Activated CD8-positive, alpha-beta T cell treated with anti-CD3 and anti-CD28 coated beads for 36 hours (primary cell): ENCODE results near the gene GRK5. TPM values are rescaled to one million over a fixed set of nuclear protein-coding genes. Genes with fewer than 3 reads are reported as not detected.

Experiments
- ATAC-seq: fragments of 200-7000 bp; cut with Tn5 transposase; one replicate; pipeline ENCODE4 v1.10.0; 2021; ENCODE audit warnings: mild to moderate bottlenecking, moderate library complexity
- CTCF ChIA-PET: fragments of 350-600 bp; sonication (Branson Sonifier 250); formaldehyde crosslinking; loops from one replicate; lab custom pipeline; 2021; ENCODE audit warnings: antibody characterized with exemption; lab: Charles Lee
- POLR2A ChIA-PET: fragments of 350-600 bp; sonication (Branson Sonifier 250); formaldehyde crosslinking; loops from one replicate; lab custom pipeline; 2021; ENCODE audit warnings: antibody characterized with exemption; lab: Charles Lee
- DNase-seq: peaks from one replicate; pipeline ENCODE4 v3.0.0-alpha.2; 2020
- H3K27ac Mint-ChIP-seq: one replicate; pipeline ENCODE4 v1.8.0; 2021; ENCODE audit warnings: mild to moderate bottlenecking, mixed read lengths
- H3K27me3 Mint-ChIP-seq: one replicate; pipeline ENCODE4 v1.8.0; 2021; ENCODE audit warnings: mixed read lengths
- H3K36me3 Mint-ChIP-seq: one replicate; pipeline ENCODE4 v1.8.0; 2021; ENCODE audit warnings: low read depth, mixed read lengths
- H3K4me1 Mint-ChIP-seq: one replicate; pipeline ENCODE4 v1.8.0; 2021; ENCODE audit warnings: low read depth, mixed read lengths
- H3K4me3 Mint-ChIP-seq: one replicate; pipeline ENCODE4 v1.8.0; 2021; ENCODE audit warnings: mild to moderate bottlenecking, moderate library complexity, mixed read lengths
- H3K9me3 Mint-ChIP-seq: one replicate; pipeline ENCODE4 v1.8.0; 2021; ENCODE audit warnings: mixed read lengths
- intact Hi-C: fragments of 100-400 bp; cut with micrococcal nuclease; formaldehyde crosslinking; loops from one replicate; pipeline ENCODE4 v1.10.0; 2022
- total RNA-seq, 2 experiments: library from RNA; stranded (reverse); gene quantifications; one replicate each; pipeline ENCODE4 v1.2.3, GENCODE V29; 2021
- TF ChIP-seq, protein P1 (sequence below): fragments of 200-600 bp; IDR thresholded peaks from one replicate; pipeline ENCODE4 v1.8.0; 2022; ENCODE audit warnings: antibody characterized with exemption, mild to moderate bottlenecking

The GRK5 gene
- total RNA-seq, 2 experiments from 2014 or later = 14.8 to 15.6 TPM

DNA sequence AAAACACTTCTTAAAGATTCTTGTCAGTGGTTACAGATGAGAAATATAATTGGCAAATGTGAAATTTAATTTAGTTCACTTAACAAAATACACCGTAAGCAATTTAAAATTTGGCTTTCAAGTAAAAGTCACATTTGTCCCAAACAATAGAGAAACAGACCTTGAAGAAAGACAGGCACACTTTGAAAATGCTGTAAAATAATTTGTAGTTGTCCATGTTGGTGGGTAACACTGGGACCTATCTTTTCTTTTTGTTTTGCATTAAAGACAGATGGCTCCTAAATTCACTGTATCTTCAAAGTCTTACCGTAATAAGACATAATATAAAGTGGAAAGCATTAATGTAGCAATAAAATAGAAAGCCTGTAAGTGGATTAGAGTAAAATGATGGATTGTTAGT, 3.3 kb downstream of the GRK5 start:
- H3K27ac Mint-ChIP-seq = peak overlapping the region; percentile 91
- H3K27me3 Mint-ChIP-seq = no peaks in the 10 kb centered on the region
- no peaks in the 10 kb centered on the region for H3K9me3 Mint-ChIP-seq
- TF ChIP-seq, protein P1, sequence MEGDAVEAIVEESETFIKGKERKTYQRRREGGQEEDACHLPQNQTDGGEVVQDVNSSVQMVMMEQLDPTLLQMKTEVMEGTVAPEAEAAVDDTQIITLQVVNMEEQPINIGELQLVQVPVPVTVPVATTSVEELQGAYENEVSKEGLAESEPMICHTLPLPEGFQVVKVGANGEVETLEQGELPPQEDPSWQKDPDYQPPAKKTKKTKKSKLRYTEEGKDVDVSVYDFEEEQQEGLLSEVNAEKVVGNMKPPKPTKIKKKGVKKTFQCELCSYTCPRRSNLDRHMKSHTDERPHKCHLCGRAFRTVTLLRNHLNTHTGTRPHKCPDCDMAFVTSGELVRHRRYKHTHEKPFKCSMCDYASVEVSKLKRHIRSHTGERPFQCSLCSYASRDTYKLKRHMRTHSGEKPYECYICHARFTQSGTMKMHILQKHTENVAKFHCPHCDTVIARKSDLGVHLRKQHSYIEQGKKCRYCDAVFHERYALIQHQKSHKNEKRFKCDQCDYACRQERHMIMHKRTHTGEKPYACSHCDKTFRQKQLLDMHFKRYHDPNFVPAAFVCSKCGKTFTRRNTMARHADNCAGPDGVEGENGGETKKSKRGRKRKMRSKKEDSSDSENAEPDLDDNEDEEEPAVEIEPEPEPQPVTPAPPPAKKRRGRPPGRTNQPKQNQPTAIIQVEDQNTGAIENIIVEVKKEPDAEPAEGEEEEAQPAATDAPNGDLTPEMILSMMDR = no peak
- H3K36me3 Mint-ChIP-seq = no peaks in the 10 kb centered on the region
- intact Hi-C loops = no loop called here
- peaks cover 52% of the 10 kb centered on the region for H3K4me1 Mint-ChIP-seq
- no peak overlapping the region for H3K4me3 Mint-ChIP-seq
- no peak for DNase-seq
- POLR2A ChIA-PET = interaction anchor here (0.8 kb wide), 1 partner anchor 24 kb away, joined by 3 read pairs; no protein-coding TSS in a partner anchor
- CTCF ChIA-PET = interaction anchor here (0.6 to 5.5 kb wide), 16 partner anchors 8 to 208 kb away, joined by 3 to 34 read pairs (median 6); no protein-coding TSS in a partner anchor
- ATAC-seq = no peak

GRCh38 chr10:119211176-119211575, 3.8 kb downstream of the GRK5 start:
- no peak for DNase-seq
- ATAC-seq = no peak
- H3K4me1 Mint-ChIP-seq = peaks cover 48% of the 10 kb centered on the region
- H3K36me3 Mint-ChIP-seq = no peaks in the 10 kb centered on the region
- H3K9me3 Mint-ChIP-seq = no peaks in the 10 kb centered on the region
- peak overlapping the region; percentile 91 for H3K27ac Mint-ChIP-seq
- TF ChIP-seq, protein P1 = no peak
- ChIA-PET POLR2A (interaction anchor here (0.8 kb wide), 1 partner anchor 23 kb away, joined by 3 read pairs; no protein-coding TSS in a partner anchor), CTCF (interaction anchor here (0.8 to 5.5 kb wide), 8 partner anchors 9 to 119 kb away, joined by 3 to 31 read pairs (median 4); no protein-coding TSS in a partner anchor)
- no peaks in the 10 kb centered on the region for H3K27me3 Mint-ChIP-seq
- intact Hi-C loops = no loop called here
- H3K4me3 Mint-ChIP-seq = peak overlapping the region; percentile 68

GRCh38 chr10:119211625-119212441, 4.5 kb downstream of the GRK5 start:
- H3K36me3 Mint-ChIP-seq = no peaks in the 10 kb centered on the region
- intact Hi-C loops = no loop called here

GRCh38 chr10:119215371-119215770, 8.0 kb downstream of the GRK5 start:
- ATAC-seq (no peak), DNase-seq (no peak)
- Mint-ChIP-seq H3K4me3 (no peak overlapping the region), H3K4me1 (peaks cover 43% of the 10 kb centered on the region), H3K27me3 (no peaks in the 10 kb centered on the region), H3K27ac (no peak overlapping the region), H3K9me3 (no peaks in the 10 kb centered on the region), H3K36me3 (no peaks in the 10 kb centered on the region)
- TF ChIP-seq, protein P1 = no peak
- ChIA-PET POLR2A (no interaction called here), CTCF (interaction anchor here (2.5 to 3.5 kb wide), 2 partner anchors 9 to 16 kb away, joined by 7 to 12 read pairs; partner anchors contain the start of gene GRK5)
- intact Hi-C loops = no loop called here

More at GRCh38 chr10:119211625-119212441, 4.5 kb downstream of the GRK5 start:
- H3K27ac Mint-ChIP-seq = peak overlapping the region; percentile 91
- H3K9me3 Mint-ChIP-seq = no peaks in the 10 kb centered on the region
- H3K4me1 Mint-ChIP-seq = peaks cover 46% of the 10 kb centered on the region
- CTCF ChIA-PET = interaction anchor here (0.8 to 2.5 kb wide), 10 partner anchors 10 to 204 kb away, joined by 3 to 8 read pairs (median 4); no protein-coding TSS in a partner anchor
- H3K4me3 Mint-ChIP-seq = peak overlapping the region; percentile 68
- TF ChIP-seq, protein P1 = no peak
- DNase-seq (no peak), ATAC-seq (no peak)
- POLR2A ChIA-PET = interaction anchor here (0.7 to 1.3 kb wide), 8 partner anchors 10 to 282 kb away, joined by 3 to 4 read pairs (median 4); no protein-coding TSS in a partner anchor
- no peaks in the 10 kb centered on the region for H3K27me3 Mint-ChIP-seq
